ENCODE results near the gene OBSCN. TPM values are rescaled to one million over a fixed set of nuclear protein-coding genes. Genes with fewer than 3 reads are reported as not detected.

The OBSCN gene
- total and polyA plus RNA-seq, 2 donors (not counting 1 experiment from before 2014, with no cell fraction given): 10.0 to 63.9 TPM

GRCh38 chr1:228370941-228371740 is 163.3 kb downstream of the OBSCN start:
- Mint-ChIP-seq H3K4me3 (no peak overlapping the region), H3K27me3 (no peaks in the 10 kb centered on the region), H3K4me1 (no peaks in the 10 kb centered on the region), H3K9me3 (ENCODE audit: insufficient read depth) (no peaks in the 10 kb centered on the region), H3K27ac (no peak overlapping the region)
- Histone ChIP-seq H3K9ac (ENCODE audit: low read length) (no peak overlapping the region), H4K20me1 (ENCODE audit: control insufficient read depth, insufficient read depth, low read length, poor library complexity, severe bottlenecking) (no peaks in the 10 kb centered on the region), H3K9me3 (ENCODE audit: control extremely low read depth in 1 of 3, control insufficient read depth in 2 of 3, insufficient read depth in 1 of 3, low read length in 2 of 3) (no peaks in the 10 kb centered on the region), H3K27ac (ENCODE audit: low read length in 2 of 2) (no peak overlapping the region), H3K4me1 (ENCODE audit: control insufficient read depth in 2 of 2, insufficient read depth in 2 of 2, low read length in 2 of 2) (no peaks in the 10 kb centered on the region), H3K36me3 (replicated peaks in 1 of 2; ENCODE audit: control extremely low read depth in 1 of 2, control insufficient read depth in 1 of 2, extremely low read depth in 1 of 2, insufficient read depth in 2 of 2, low read length in 1 of 2) (no peaks in the 10 kb centered on the region), H3K27me3 (replicated peaks in 1 of 4; ENCODE audit: control extremely low read depth in 1 of 4, control insufficient read depth in 3 of 4, insufficient read depth in 4 of 4, low read length in 3 of 4) (no peaks in the 10 kb centered on the region), H3K79me2 (ENCODE audit: control insufficient read depth, insufficient read depth, low read length) (no peaks in the 10 kb centered on the region), H2AFZ (ENCODE audit: insufficient read depth, low read depth, low read length, poor library complexity, severe bottlenecking) (no peak overlapping the region), H3K4me3 (ENCODE audit: control extremely low read depth in 1 of 5, extremely low read depth in 1 of 5, insufficient read depth in 1 of 5, low read depth in 2 of 5, low read length in 4 of 5) (no peak overlapping the region), H3K4me2 (replicated peaks; ENCODE audit: low read depth, low read length, poor library complexity, severe bottlenecking) (no peak overlapping the region)
- DNase-seq (no peak), ATAC-seq (ENCODE audit: low read depth) (no peak)
- intact Hi-C loops (cut with micrococcal nuclease): no loop called here
- ChIA-PET POLR2A (no interaction called here), CTCF (no interaction called here)
- TF ChIP-seq, protein P1, sequence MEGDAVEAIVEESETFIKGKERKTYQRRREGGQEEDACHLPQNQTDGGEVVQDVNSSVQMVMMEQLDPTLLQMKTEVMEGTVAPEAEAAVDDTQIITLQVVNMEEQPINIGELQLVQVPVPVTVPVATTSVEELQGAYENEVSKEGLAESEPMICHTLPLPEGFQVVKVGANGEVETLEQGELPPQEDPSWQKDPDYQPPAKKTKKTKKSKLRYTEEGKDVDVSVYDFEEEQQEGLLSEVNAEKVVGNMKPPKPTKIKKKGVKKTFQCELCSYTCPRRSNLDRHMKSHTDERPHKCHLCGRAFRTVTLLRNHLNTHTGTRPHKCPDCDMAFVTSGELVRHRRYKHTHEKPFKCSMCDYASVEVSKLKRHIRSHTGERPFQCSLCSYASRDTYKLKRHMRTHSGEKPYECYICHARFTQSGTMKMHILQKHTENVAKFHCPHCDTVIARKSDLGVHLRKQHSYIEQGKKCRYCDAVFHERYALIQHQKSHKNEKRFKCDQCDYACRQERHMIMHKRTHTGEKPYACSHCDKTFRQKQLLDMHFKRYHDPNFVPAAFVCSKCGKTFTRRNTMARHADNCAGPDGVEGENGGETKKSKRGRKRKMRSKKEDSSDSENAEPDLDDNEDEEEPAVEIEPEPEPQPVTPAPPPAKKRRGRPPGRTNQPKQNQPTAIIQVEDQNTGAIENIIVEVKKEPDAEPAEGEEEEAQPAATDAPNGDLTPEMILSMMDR (IDR thresholded peaks at IDR 0.05): no peak
- TF ChIP-seq EZH2 (IDR thresholded peaks at IDR 0.05; ENCODE audit: borderline replicate concordance, insufficient read depth, low read depth, low read length, poor library complexity, severe bottlenecking): no peak
- WGBS (ENCODE audit: insufficient coverage): 92% methylated on average over 50 of the region's 50 CpGs

DNA sequence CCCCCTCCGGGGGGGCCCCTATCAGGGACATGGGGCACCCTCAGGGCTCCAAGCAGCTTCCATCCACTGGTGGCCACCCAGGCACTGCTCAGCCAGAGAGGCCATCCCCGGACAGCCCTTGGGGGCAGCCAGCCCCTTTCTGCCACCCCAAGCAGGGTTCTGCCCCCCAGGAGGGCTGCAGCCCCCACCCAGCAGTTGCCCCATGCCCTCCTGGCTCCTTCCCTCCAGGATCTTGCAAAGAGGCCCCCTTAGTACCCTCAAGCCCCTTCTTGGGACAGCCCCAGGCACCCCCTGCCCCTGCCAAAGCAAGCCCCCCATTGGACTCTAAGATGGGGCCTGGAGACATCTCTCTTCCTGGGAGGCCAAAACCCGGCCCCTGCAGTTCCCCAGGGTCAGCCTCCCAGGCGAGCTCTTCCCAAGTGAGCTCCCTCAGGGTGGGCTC is 163.9 kb downstream of the OBSCN start:
- Mint-ChIP-seq H3K27ac (no peak overlapping the region), H3K27me3 (no peaks in the 10 kb centered on the region), H3K9me3 (ENCODE audit: insufficient read depth) (no peaks in the 10 kb centered on the region), H3K4me1 (no peaks in the 10 kb centered on the region), H3K4me3 (no peak overlapping the region)
- H3K27ac ChIP-seq (ENCODE audit: low read length in 2 of 2): no peak overlapping the region
- no peak overlapping the region for H2AFZ ChIP-seq (ENCODE audit: insufficient read depth, low read depth, low read length, poor library complexity, severe bottlenecking)
- no peaks in the 10 kb centered on the region for H3K4me1 ChIP-seq (ENCODE audit: control insufficient read depth in 2 of 2, insufficient read depth in 2 of 2, low read length in 2 of 2)
- no peak overlapping the region for H3K9ac ChIP-seq (ENCODE audit: low read length)
- no peaks in the 10 kb centered on the region for H4K20me1 ChIP-seq (ENCODE audit: control insufficient read depth, insufficient read depth, low read length, poor library complexity, severe bottlenecking)
- H3K36me3 ChIP-seq (replicated peaks in 1 of 2; ENCODE audit: control extremely low read depth in 1 of 2, control insufficient read depth in 1 of 2, extremely low read depth in 1 of 2, insufficient read depth in 2 of 2, low read length in 1 of 2): no peaks in the 10 kb centered on the region
- 87% methylated on average over 4 of the region's 4 CpGs for WGBS (ENCODE audit: insufficient coverage)
- TF ChIP-seq, protein P1 (IDR thresholded peaks at IDR 0.05): no peak
- TF ChIP-seq EZH2 (IDR thresholded peaks at IDR 0.05; ENCODE audit: borderline replicate concordance, insufficient read depth, low read depth, low read length, poor library complexity, severe bottlenecking): no peak
- H3K27me3 ChIP-seq (replicated peaks in 1 of 4; ENCODE audit: control extremely low read depth in 1 of 4, control insufficient read depth in 3 of 4, insufficient read depth in 4 of 4, low read length in 3 of 4): no peaks in the 10 kb centered on the region
- CTCF ChIA-PET: no interaction called here
- ATAC-seq (ENCODE audit: low read depth) (no peak), DNase-seq (no peak)
- POLR2A ChIA-PET: no interaction called here
- intact Hi-C loops (cut with micrococcal nuclease): no loop called here
- no peak overlapping the region for H3K4me3 ChIP-seq (ENCODE audit: control extremely low read depth in 1 of 5, extremely low read depth in 1 of 5, insufficient read depth in 1 of 5, low read depth in 2 of 5, low read length in 4 of 5)
- H3K79me2 ChIP-seq (ENCODE audit: control insufficient read depth, insufficient read depth, low read length): no peaks in the 10 kb centered on the region
- H3K4me2 ChIP-seq (replicated peaks; ENCODE audit: low read depth, low read length, poor library complexity, severe bottlenecking): no peak overlapping the region
- H3K9me3 ChIP-seq (ENCODE audit: control extremely low read depth in 1 of 3, control insufficient read depth in 2 of 3, insufficient read depth in 1 of 3, low read length in 2 of 3): peaks cover 0 to 4% (median 0%) of the 10 kb centered on the region in 3 donors
